ENCODE measurements around the gene LIM2. TPM values are rescaled to one million over a fixed set of nuclear protein-coding genes. Genes with fewer than 3 reads are reported as not detected.
A peak's percentile ranks its signal among the peaks of the same experiment; 100 is the strongest.

The LIM2 gene
- total and polyA plus RNA-seq, 9 of the 15 experiments (the other 6 are each of a cell fraction or from before 2014, with no cell fraction given) = 0.07 to 0.45 (median 0.18) TPM; not detected in 4

DNA sequence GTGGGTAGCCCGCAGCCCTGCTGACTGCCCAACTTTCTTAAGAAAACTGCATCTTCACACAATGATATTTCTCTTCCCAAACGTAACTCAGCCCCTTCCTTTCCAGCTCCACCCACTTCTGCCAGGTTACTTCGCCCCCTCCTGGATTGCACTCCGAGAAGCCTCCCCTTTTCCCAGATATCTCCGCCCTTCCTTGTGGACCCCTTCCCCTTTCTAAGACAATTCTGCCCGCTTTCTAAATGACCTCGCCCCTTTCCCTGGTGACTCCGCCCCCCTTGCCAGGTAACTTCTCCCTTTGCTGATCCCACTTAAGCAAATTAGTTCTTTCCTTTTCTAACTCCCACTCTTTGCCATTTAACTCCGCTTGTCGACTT is 48.5 kb downstream of the LIM2 start (continued):
- TF ChIP-seq, protein P1, sequence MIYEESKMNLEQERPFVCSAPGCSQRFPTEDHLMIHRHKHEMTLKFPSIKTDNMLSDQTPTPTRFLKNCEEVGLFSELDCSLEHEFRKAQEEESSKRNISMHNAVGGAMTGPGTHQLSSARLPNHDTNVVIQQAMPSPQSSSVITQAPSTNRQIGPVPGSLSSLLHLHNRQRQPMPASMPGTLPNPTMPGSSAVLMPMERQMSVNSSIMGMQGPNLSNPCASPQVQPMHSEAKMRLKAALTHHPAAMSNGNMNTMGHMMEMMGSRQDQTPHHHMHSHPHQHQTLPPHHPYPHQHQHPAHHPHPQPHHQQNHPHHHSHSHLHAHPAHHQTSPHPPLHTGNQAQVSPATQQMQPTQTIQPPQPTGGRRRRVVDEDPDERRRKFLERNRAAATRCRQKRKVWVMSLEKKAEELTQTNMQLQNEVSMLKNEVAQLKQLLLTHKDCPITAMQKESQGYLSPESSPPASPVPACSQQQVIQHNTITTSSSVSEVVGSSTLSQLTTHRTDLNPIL (CRISPR knock-in tag; IDR thresholded peaks at IDR 0.05) = no peak
- TF ChIP-seq ZNF124 (CRISPR knock-in tag; IDR thresholded peaks at IDR 0.05) (no peak), ZNF551 (CRISPR knock-in tag; IDR thresholded peaks at IDR 0.05) (no peak), TEAD2 (tag; IDR thresholded peaks at IDR 0.05) (no peak), ZNF134 (CRISPR knock-in tag; conservative IDR thresholded peaks at IDR 0.05) (no peak), ZNF76 (CRISPR knock-in tag; IDR thresholded peaks at IDR 0.05; ENCODE audit: borderline replicate concordance) (0 out of 2 replicates have a peak, but pooled peaks have one; percentile 62), SMAD2 (IDR thresholded peaks at IDR 0.05; ENCODE audit: low read depth, low read length) (no peak), TCFL5 (CRISPR knock-in tag; conservative IDR thresholded peaks at IDR 0.05) (no peak), SNRNP70 (optimal IDR thresholded peaks at IDR 0.05; ENCODE audit: low read depth, low read length) (no peak), MED1 (CRISPR knock-in tag; IDR thresholded peaks at IDR 0.05; ENCODE audit: borderline replicate concordance) (no peak), TFAM (CRISPR knock-in tag; conservative IDR thresholded peaks at IDR 0.05) (no peak), NFXL1 (CRISPR knock-in tag; IDR thresholded peaks at IDR 0.05) (no peak), ZNF282 (CRISPR knock-in tag; IDR thresholded peaks at IDR 0.05) (no peak), POLR2G (IDR thresholded peaks at IDR 0.05; ENCODE audit: low read depth, low read length) (no peak)
- TF ChIP-seq, protein P2, sequence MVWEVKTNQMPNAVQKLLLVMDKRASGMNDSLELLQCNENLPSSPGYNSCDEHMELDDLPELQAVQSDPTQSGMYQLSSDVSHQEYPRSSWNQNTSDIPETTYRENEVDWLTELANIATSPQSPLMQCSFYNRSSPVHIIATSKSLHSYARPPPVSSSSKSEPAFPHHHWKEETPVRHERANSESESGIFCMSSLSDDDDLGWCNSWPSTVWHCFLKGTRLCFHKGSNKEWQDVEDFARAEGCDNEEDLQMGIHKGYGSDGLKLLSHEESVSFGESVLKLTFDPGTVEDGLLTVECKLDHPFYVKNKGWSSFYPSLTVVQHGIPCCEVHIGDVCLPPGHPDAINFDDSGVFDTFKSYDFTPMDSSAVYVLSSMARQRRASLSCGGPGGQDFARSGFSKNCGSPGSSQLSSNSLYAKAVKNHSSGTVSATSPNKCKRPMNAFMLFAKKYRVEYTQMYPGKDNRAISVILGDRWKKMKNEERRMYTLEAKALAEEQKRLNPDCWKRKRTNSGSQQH (CRISPR knock-in tag; IDR thresholded peaks at IDR 0.05) = peak; percentile 91
- TF ChIP-seq, protein P3, sequence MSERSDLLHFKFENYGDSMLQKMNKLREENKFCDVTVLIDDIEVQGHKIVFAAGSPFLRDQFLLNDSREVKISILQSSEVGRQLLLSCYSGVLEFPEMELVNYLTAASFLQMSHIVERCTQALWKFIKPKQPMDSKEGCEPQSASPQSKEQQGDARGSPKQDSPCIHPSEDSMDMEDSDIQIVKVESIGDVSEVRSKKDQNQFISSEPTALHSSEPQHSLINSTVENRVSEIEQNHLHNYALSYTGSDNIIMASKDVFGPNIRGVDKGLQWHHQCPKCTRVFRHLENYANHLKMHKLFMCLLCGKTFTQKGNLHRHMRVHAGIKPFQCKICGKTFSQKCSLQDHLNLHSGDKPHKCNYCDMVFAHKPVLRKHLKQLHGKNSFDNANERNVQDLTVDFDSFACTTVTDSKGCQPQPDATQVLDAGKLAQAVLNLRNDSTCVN (CRISPR knock-in tag; IDR thresholded peaks at IDR 0.05) = peak; percentile 96
- TF ChIP-seq, protein P4, sequence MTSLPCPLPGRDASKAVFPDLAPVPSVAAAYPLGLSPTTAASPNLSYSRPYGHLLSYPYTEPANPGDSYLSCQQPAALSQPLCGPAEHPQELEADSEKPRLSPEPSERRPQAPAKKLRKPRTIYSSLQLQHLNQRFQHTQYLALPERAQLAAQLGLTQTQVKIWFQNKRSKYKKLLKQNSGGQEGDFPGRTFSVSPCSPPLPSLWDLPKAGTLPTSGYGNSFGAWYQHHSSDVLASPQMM (CRISPR knock-in tag; IDR thresholded peaks at IDR 0.05) = no peak
- TF ChIP-seq, protein P5, sequence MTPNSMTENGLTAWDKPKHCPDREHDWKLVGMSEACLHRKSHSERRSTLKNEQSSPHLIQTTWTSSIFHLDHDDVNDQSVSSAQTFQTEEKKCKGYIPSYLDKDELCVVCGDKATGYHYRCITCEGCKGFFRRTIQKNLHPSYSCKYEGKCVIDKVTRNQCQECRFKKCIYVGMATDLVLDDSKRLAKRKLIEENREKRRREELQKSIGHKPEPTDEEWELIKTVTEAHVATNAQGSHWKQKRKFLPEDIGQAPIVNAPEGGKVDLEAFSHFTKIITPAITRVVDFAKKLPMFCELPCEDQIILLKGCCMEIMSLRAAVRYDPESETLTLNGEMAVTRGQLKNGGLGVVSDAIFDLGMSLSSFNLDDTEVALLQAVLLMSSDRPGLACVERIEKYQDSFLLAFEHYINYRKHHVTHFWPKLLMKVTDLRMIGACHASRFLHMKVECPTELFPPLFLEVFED (CRISPR knock-in tag; conservative IDR thresholded peaks at IDR 0.05) = peak; percentile 91
- TF ChIP-seq, protein P6, sequence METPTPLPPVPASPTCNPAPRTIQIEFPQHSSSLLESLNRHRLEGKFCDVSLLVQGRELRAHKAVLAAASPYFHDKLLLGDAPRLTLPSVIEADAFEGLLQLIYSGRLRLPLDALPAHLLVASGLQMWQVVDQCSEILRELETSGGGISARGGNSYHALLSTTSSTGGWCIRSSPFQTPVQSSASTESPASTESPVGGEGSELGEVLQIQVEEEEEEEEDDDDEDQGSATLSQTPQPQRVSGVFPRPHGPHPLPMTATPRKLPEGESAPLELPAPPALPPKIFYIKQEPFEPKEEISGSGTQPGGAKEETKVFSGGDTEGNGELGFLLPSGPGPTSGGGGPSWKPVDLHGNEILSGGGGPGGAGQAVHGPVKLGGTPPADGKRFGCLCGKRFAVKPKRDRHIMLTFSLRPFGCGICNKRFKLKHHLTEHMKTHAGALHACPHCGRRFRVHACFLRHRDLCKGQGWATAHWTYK (CRISPR knock-in tag; IDR thresholded peaks at IDR 0.05) = no peak
- TF ChIP-seq, protein P7, sequence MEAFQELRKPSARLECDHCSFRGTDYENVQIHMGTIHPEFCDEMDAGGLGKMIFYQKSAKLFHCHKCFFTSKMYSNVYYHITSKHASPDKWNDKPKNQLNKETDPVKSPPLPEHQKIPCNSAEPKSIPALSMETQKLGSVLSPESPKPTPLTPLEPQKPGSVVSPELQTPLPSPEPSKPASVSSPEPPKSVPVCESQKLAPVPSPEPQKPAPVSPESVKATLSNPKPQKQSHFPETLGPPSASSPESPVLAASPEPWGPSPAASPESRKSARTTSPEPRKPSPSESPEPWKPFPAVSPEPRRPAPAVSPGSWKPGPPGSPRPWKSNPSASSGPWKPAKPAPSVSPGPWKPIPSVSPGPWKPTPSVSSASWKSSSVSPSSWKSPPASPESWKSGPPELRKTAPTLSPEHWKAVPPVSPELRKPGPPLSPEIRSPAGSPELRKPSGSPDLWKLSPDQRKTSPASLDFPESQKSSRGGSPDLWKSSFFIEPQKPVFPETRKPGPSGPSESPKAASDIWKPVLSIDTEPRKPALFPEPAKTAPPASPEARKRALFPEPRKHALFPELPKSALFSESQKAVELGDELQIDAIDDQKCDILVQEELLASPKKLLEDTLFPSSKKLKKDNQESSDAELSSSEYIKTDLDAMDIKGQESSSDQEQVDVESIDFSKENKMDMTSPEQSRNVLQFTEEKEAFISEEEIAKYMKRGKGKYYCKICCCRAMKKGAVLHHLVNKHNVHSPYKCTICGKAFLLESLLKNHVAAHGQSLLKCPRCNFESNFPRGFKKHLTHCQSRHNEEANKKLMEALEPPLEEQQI (IDR thresholded peaks at IDR 0.05) = no peak
